Right lobe of liver (tissue), 4 donors: ENCODE data around the gene SV2B.

Source experiments
- CTCF ChIP-seq, 4 donors: fragments of 200-600 bp in 3 of 4; fragments of 450-650 bp in 1 of 4; IDR thresholded peaks; one replicate each; pipeline versions ENCODE4 v1.5.1 to v1.8.0; 2016 to 2022; ENCODE audit warnings: antibody characterized with exemption in 4 of 4, mild to moderate bottlenecking in 2 of 4
- POLR2A ChIP-seq: fragments of 450-650 bp; IDR thresholded peaks from one replicate; pipeline ENCODE4 v1.6.1; 2017; ENCODE audit warnings: antibody characterized with exemption, mild to moderate bottlenecking
- donor health status: DM: no; HTN: no; CAD: no.
- donor health status: DM: no; HTN: no; CAD: no.
- donor health status: DM: no; HTN: yes; CAD: no.

GRCh38 chr15:91061230-91061629, 38.8 kb upstream of the SV2B start:
- TF ChIP-seq POLR2A (no peak), CTCF (IDR thresholded peaks at IDR 0.05) (no peak)
